Bronchial epithelial cell (primary cell): ENCODE results near the gene MAEA. TPM values are rescaled to one million over a fixed set of nuclear protein-coding genes. Genes with fewer than 3 reads are reported as not detected.

Source experiments
- DNase-seq: peaks from one replicate; pipeline ENCODE4 v3.0.0-alpha.2; 2010; ENCODE audit warnings: low read depth
- FAIRE-seq: peaks from 2 replicates; lab custom pipeline; 2011; peaks lifted over from hg19 to GRCh38; lab: Jason Lieb, UNC
- H3K27me3 ChIP-seq: 2 replicates; pipeline ENCODE4 v1.5.1; 2011; ENCODE audit warnings: low read length; ENCODE audit not compliant: control insufficient read depth, insufficient read depth
- H3K36me3 ChIP-seq: 2 replicates; pipeline ENCODE4 v1.5.1; 2011; ENCODE audit warnings: low read length; ENCODE audit not compliant: control insufficient read depth, insufficient read depth
- H3K4me3 ChIP-seq: 2 replicates; pipeline ENCODE4 v1.5.1; 2011; ENCODE audit warnings: mild to moderate bottlenecking, low read depth, low read length, control low read depth
- CTCF ChIP-seq: IDR thresholded peaks from 2 replicates; pipeline ENCODE4 v1.5.1; 2011; ENCODE audit warnings: mild to moderate bottlenecking, moderate library complexity, low read length, control low read depth, inconsistent platforms; ENCODE audit not compliant: insufficient read depth, severe bottlenecking
- total RNA-seq: library from RNA; depleted of rRNA; stranded (reverse); fragments of >200 nt; gene quantifications from 2 replicates; pipeline ENCODE4 v1.2.1, GENCODE V29; 2014

Gene MAEA
- total RNA-seq, 1 donor from 2014 or later, result 46.1 TPM

GRCh38 chr4:1327526-1328266, 38.0 kb downstream of the MAEA start:
- Histone ChIP-seq H3K36me3 (peaks cover 49% of the 10 kb centered on the region), H3K4me3 (no peak overlapping the region), H3K27me3 (no peaks in the 10 kb centered on the region)
- no peak for FAIRE-seq
- no peak for TF ChIP-seq CTCF
- no peak for DNase-seq

GRCh38 chr4:1328267-1329155, 38.8 kb downstream of the MAEA start:
- FAIRE-seq (no peak), DNase-seq (no peak)
- TF ChIP-seq CTCF, result no peak
- Histone ChIP-seq H3K27me3 (no peaks in the 10 kb centered on the region), H3K36me3 (peaks cover 52% of the 10 kb centered on the region), H3K4me3 (no peak overlapping the region)

- no peak for FAIRE-seq
- TF ChIP-seq CTCF, result no peak
- H3K4me3 ChIP-seq, result no peak overlapping the region
- H3K27me3 ChIP-seq, result no peaks in the 10 kb centered on the region
- DNase-seq, result no peak
- H3K36me3 ChIP-seq, result peaks cover 56% of the 10 kb centered on the region
These were observed 40.0 kb downstream of the MAEA start for GRCh38 chr4:1329408-1330371.

GRCh38 chr4:1330761-1331590, 41.3 kb downstream of the MAEA start:
- no peak for FAIRE-seq

More at GRCh38 chr4:1330761-1331590, 41.3 kb downstream of the MAEA start:
- Histone ChIP-seq H3K4me3 (no peak overlapping the region), H3K36me3 (peaks cover 48% of the 10 kb centered on the region), H3K27me3 (no peaks in the 10 kb centered on the region)
- DNase-seq, result no peak
- TF ChIP-seq CTCF, result no peak
